GM12878 (cell line): ENCODE results near the gene RNF31. TPM values are rescaled to one million over a fixed set of nuclear protein-coding genes. Genes with fewer than 3 reads are reported as not detected.

Experiments used
- ATAC-seq: fragments of 200-7000 bp; cut with Tn5 transposase; 3 replicates; pipeline ENCODE4 v1.9.1; 2020; ENCODE audit warnings: mild to moderate bottlenecking, moderate library complexity
- BruUV-seq: library from RNA; stranded (reverse); fragments of 400-500 nt; replicated peaks from 2 replicates; lab custom pipeline; 2021; lab: Mats Ljungman, UMichigan
- CTCF ChIA-PET: fragments of 300-600 bp; sonication (Branson Sonifier 250); formaldehyde crosslinking; extraction: SDS; loops from one replicate; lab custom pipeline; 2021; ENCODE audit warnings: inconsistent platforms; lab: Yijun Ruan, JAX
- POLR2A ChIA-PET: fragments of 350-600 bp; formaldehyde crosslinking; extraction: SDS; loops from one replicate; lab custom pipeline; 2021; ENCODE audit warnings: inconsistent platforms; lab: Charles Lee
- RAD21 ChIA-PET: fragments of 300-600 bp; sonication (Branson Sonifier 250); formaldehyde crosslinking; loops from one replicate; lab custom pipeline; 2023; ENCODE audit warnings: antibody characterized with exemption; ENCODE audit not compliant: unreplicated experiment; lab: Charles Lee
- SMC1A ChIA-PET: fragments of 300-600 bp; sonication (Branson Sonifier 250); formaldehyde crosslinking; loops from one replicate; lab custom pipeline; 2023; ENCODE audit not compliant: unreplicated experiment, uncharacterized antibody; lab: Charles Lee
- DNase-seq: peaks from one replicate; pipeline ENCODE4 v3.0.0-alpha.2; 2011; ENCODE audit warnings: low read depth, low spot score
- FAIRE-seq: peaks from 3 replicates; lab custom pipeline; 2011; peaks lifted over from hg19 to GRCh38; lab: Jason Lieb, UNC
- H2AFZ ChIP-seq: 2 replicates; pipeline ENCODE4 v1.6.0; 2011; ENCODE audit warnings: low read depth, low read length, control low read depth; ENCODE audit not compliant: control insufficient read depth
- H3K27ac ChIP-seq: 2 replicates; pipeline ENCODE4 v1.5.1; 2011; ENCODE audit warnings: control low read depth; ENCODE audit not compliant: control insufficient read depth, insufficient read depth
- H3K27me3 ChIP-seq, 2 experiments: replicated peaks in 1 of 2; 2 replicates each; pipeline versions ENCODE4 v1.6.0 to v1.6.1; 2011; ENCODE audit warnings: low read length in 1 of 2; ENCODE audit not compliant: control insufficient read depth in 2 of 2, insufficient read depth in 2 of 2
- H3K36me3 ChIP-seq, 2 experiments: 2 replicates each; pipeline ENCODE4 v1.5.1; 2011; ENCODE audit warnings: low read length in 1 of 2; ENCODE audit not compliant: control insufficient read depth in 2 of 2, insufficient read depth in 2 of 2
- H3K4me1 ChIP-seq: 2 replicates; pipeline ENCODE4 v1.6.1; 2011; ENCODE audit warnings: mild to moderate bottlenecking, low read length, moderate library complexity, mixed read lengths; ENCODE audit not compliant: control insufficient read depth, insufficient read depth
- H3K4me2 ChIP-seq: 2 replicates; pipeline ENCODE4 v1.6.0; 2011; ENCODE audit warnings: control low read depth; ENCODE audit not compliant: control insufficient read depth, insufficient read depth
- H3K4me3 ChIP-seq: fragments of 200-600 bp; sonication (generic); 2 replicates; pipeline ENCODE4 v1.5.1; 2016
- H3K79me2 ChIP-seq: 2 replicates; pipeline ENCODE4 v1.6.0; 2011; ENCODE audit warnings: low read length; ENCODE audit not compliant: control insufficient read depth, insufficient read depth
- H3K9ac ChIP-seq: 2 replicates; pipeline ENCODE4 v1.8.0; 2011; ENCODE audit warnings: low read length, control low read depth, mixed read lengths; ENCODE audit not compliant: control insufficient read depth, insufficient read depth
- H3K9me3 ChIP-seq: replicated peaks from 3 replicates; pipeline ENCODE4 v1.5.1; 2011; ENCODE audit warnings: mild to moderate bottlenecking, low read length; ENCODE audit not compliant: control insufficient read depth, insufficient read depth
- H4K20me1 ChIP-seq: 2 replicates; pipeline ENCODE4 v1.6.0; 2011; ENCODE audit not compliant: control insufficient read depth, insufficient read depth
- CHD2 ChIP-seq: IDR thresholded peaks from 2 replicates; pipeline ENCODE4 v1.6.1; 2011; ENCODE audit warnings: low read depth, low read length, improper control_type of control experiment, borderline replicate concordance
- CREM ChIP-seq: IDR thresholded peaks from 2 replicates; pipeline ENCODE4 v1.6.1; 2014; ENCODE audit warnings: antibody characterized with exemption, low read depth
- EED ChIP-seq: sonication (generic); IDR thresholded peaks from 2 replicates; pipeline ENCODE4 v1.6.1; 2016; ENCODE audit warnings: antibody characterized with exemption, low read depth
- EGR1 ChIP-seq, 2 experiments: IDR thresholded peaks; 1 replicate in 1 of 2; 2 replicates in 1 of 2; pipeline ENCODE4 v1.6.1; 2011 to 2012; ENCODE audit warnings: low read depth in 2 of 2, low read length in 2 of 2, borderline replicate concordance in 1 of 2, mild to moderate bottlenecking in 1 of 2, moderate library complexity in 1 of 2
- ELK1 ChIP-seq: IDR thresholded peaks from 2 replicates; pipeline ENCODE4 v1.6.1; 2012; ENCODE audit warnings: low read depth, low read length, improper control_type of control experiment
- EP300 ChIP-seq, 2 experiments: fragments of 150-350 bp in 1 of 2; IDR thresholded peaks; 2 replicates each; pipeline ENCODE4 v1.6.1; 2011 to 2012; ENCODE audit warnings: low read depth in 2 of 2, low read length in 2 of 2, borderline replicate concordance in 1 of 2, improper control_type of control experiment in 1 of 2, inconsistent platforms in 1 of 2; ENCODE audit not compliant: control insufficient read depth in 1 of 2
- FOS ChIP-seq: IDR thresholded peaks from 3 replicates; pipeline ENCODE4 v1.6.1; 2011; ENCODE audit warnings: borderline replicate concordance; ENCODE audit not compliant: insufficient read length; ENCODE audit errors: extremely low read depth
- GATAD2B ChIP-seq: fragments of 450-650 bp; conservative IDR thresholded peaks from 2 replicates; pipeline ENCODE4 v1.6.1; 2017; ENCODE audit warnings: low read depth, mild to moderate bottlenecking, moderate library complexity
- HDAC2 ChIP-seq: fragments of 200-600 bp; sonication (generic); IDR thresholded peaks from 2 replicates; pipeline ENCODE4 v1.6.1; 2017
- IKZF1 ChIP-seq: fragments of 450-650 bp; conservative IDR thresholded peaks from 2 replicates; pipeline ENCODE4 v1.6.1; 2017; ENCODE audit warnings: antibody characterized with exemption, mild to moderate bottlenecking
- IRF4 ChIP-seq: IDR thresholded peaks from 2 replicates; pipeline ENCODE4 v1.6.1; 2011; ENCODE audit warnings: low read depth, low read length
- JUND ChIP-seq: IDR thresholded peaks from 2 replicates; pipeline ENCODE4 v1.6.1; 2012; ENCODE audit warnings: low read depth, mild to moderate bottlenecking, low read length, improper control_type of control experiment, moderate library complexity
- NFIC ChIP-seq: IDR thresholded peaks from 2 replicates; pipeline ENCODE4 v1.6.1; 2012; ENCODE audit warnings: low read depth, mild to moderate bottlenecking, inconsistent platforms, low read length, moderate library complexity
- POLR2AphosphoS2 ChIP-seq: IDR thresholded peaks from 2 replicates; pipeline ENCODE4 v1.6.1; 2011; ENCODE audit warnings: low read depth, mild to moderate bottlenecking, low read length, improper control_type of control experiment, moderate library complexity
- RCOR1 ChIP-seq: conservative IDR thresholded peaks from 2 replicates; pipeline ENCODE4 v1.6.1; 2012; ENCODE audit warnings: low read depth, low read length, improper control_type of control experiment
- RFX5 ChIP-seq: IDR thresholded peaks from 2 replicates; pipeline ENCODE4 v1.6.1; 2011; ENCODE audit warnings: low read depth, low read length, improper control_type of control experiment
- SREBF2 ChIP-seq: IDR thresholded peaks from 2 replicates; pipeline ENCODE4 v1.6.1; 2012; ENCODE audit warnings: mild to moderate bottlenecking, low read length
- ZBTB40 ChIP-seq: fragments of 450-650 bp; IDR thresholded peaks from 2 replicates; pipeline ENCODE4 v1.6.1; 2016; ENCODE audit warnings: mild to moderate bottlenecking, moderate library complexity, borderline replicate concordance
- ZNF24 ChIP-seq: fragments of 450-650 bp; IDR thresholded peaks from 2 replicates; pipeline ENCODE4 v1.6.1; 2017; ENCODE audit warnings: antibody characterized with exemption, mild to moderate bottlenecking
- in situ Hi-C: fragments of 300-500 bp; cut with MboI; formaldehyde crosslinking; loops from 9 replicates; pipeline ENCODE4 v1.14.3; 2018; ENCODE audit warnings: mixed read lengths
- intact Hi-C: fragments of 100-400 bp; cut with micrococcal nuclease; formaldehyde crosslinking; loops from one replicate; pipeline ENCODE4 v1.14.2; 2022; ENCODE audit not compliant: unreplicated experiment
- polyA plus RNA-seq, 11 experiments: library from polyadenylated mRNA; depleted of rRNA in 4 of 11; unstranded in 6 of 11; stranded (reverse) in 5 of 11; fragments of >200 nt; fragmentation: Nextera tagmentation in 4 of 11; fragmentation: Illumina TruSeq in 1 of 11; extraction: Ambion mirVana in 4 of 11; extraction: Trizol in 1 of 11; gene quantifications; 1 replicate in 1 of 11; 2 replicates in 10 of 11; pipeline versions ENCODE4 v1.2.1 to v1.2.3, GENCODE V29; 2011 to 2016; ENCODE audit warnings: inconsistent platforms in 2 of 11, missing spikeins in 2 of 11, low read depth in 1 of 11
- total RNA-seq, 4 experiments: library from RNA; depleted of rRNA in 3 of 4; stranded (reverse); fragments of >200 nt in 3 of 4; fragmentation: Illumina TruSeq in 1 of 4; extraction: Trizol in 1 of 4; gene quantifications; 2 replicates each; pipeline versions ENCODE4 v1.2.1 to v1.2.3, GENCODE V29; 2013 to 2021

RNF31 gene
- total and polyA plus RNA-seq, 10 of the 15 experiments (the other 5 are each of a cell fraction or from before 2014, with no cell fraction given) = 8.5 to 92.7 (median 52.0) TPM

GRCh38 chr14:24126939-24127338, 20.4 kb upstream of the RNF31 start:
- ATAC-seq = no peak
- BruUV-seq = no TSS peak
- TF ChIP-seq GATAD2B (no peak), CHD2 (no peak), HDAC2 (no peak), EGR1 (IDR thresholded peaks at IDR 0.05; ENCODE audit: borderline replicate concordance in 1 of 2, low read depth in 2 of 2, low read length in 2 of 2) (no peak), EP300 (IDR thresholded peaks at IDR 0.05; ENCODE audit: borderline replicate concordance in 1 of 2, control insufficient read depth in 1 of 2, low read depth in 2 of 2, low read length in 2 of 2) (no peak), ELK1 (no peak), EED (no peak), NFIC (no peak), IKZF1 (no peak), ZBTB40 (no peak), IRF4 (no peak), ZNF24 (no peak), POLR2AphosphoS2 (no peak), RCOR1 (no peak), FOS (no peak), RFX5 (no peak), CREM (no peak), JUND (no peak), SREBF2 (no peak)
- TF ChIP-seq, all 136 proteins: peak for 0
- Histone ChIP-seq H3K9me3 (no peaks in the 10 kb centered on the region), H3K36me3 (peaks cover 4 to 5% of the 10 kb centered on the region in 2 experiments; a peak in 3 of 4 replicates), H3K4me3 (no peak overlapping the region), H3K79me2 (no peaks in the 10 kb centered on the region), H2AFZ (no peak overlapping the region), H3K9ac (no peak overlapping the region), H3K27me3 (no peaks in the 10 kb centered on the region), H4K20me1 (no peaks in the 10 kb centered on the region), H3K27ac (no peak overlapping the region), H3K4me2 (no peak overlapping the region), H3K4me1 (peaks cover 26% of the 10 kb centered on the region)
- DNase-seq = no peak
- in situ Hi-C loops (no loop called here), intact Hi-C loops (no loop called here)
- ChIA-PET POLR2A (interaction anchor here (5.9 to 17.1 kb wide), 2 partner anchors 9 to 11 kb away, joined by 52 to 276 read pairs; partner anchors contain the start of genes DCAF11, EMC9, FITM1 and NRL), SMC1A (interaction anchor here (1.0 to 6.1 kb wide), 6 partner anchors 8 to 20 kb away, joined by 3 to 47 read pairs (median 4); partner anchors contain the start of genes DCAF11, NRL and PSME1), CTCF (interaction anchor here (0.8 to 1.5 kb wide), 6 partner anchors 11 to 113 kb away, joined by 3 to 7 read pairs (median 4); partner anchors contain the start of genes IRF9 and MDP1), RAD21 (interaction anchor here (1.2 to 2.9 kb wide), 4 partner anchors 9 to 34 kb away, joined by 3 to 16 read pairs (median 8); partner anchors contain the start of genes DCAF11, IRF9, NRL and PSME1)
- no peak for FAIRE-seq
